GM18861 (cell line): ENCODE measurements around the gene RBP5.

Source experiments
- ATAC-seq: cut with Tn5 transposase; IDR thresholded peaks from one replicate; pipeline ENCODE4 v1.9.1; 2021; ENCODE audit not compliant: unreplicated experiment

Gene RBP5

GRCh38 chr12:7146228-7146627, 17.5 kb upstream of the RBP5 start:
- ATAC-seq, result no peak

- ATAC-seq, result no peak
Observed at GRCh38 chr12:7145671-7146070, 17.0 kb upstream of the RBP5 start.

GRCh38 chr12:7144414-7145120, 15.9 kb upstream of the RBP5 start:
- ATAC-seq, result no peak

GRCh38 chr12:7143564-7143963, 14.9 kb upstream of the RBP5 start:
- ATAC-seq, result no peak

- ATAC-seq, result no peak
Observed at GRCh38 chr12:7142809-7143465, 14.2 kb upstream of the RBP5 start.

GRCh38 chr12:7142056-7142644, 13.5 kb upstream of the RBP5 start:
- ATAC-seq, result no peak

- ATAC-seq, result no peak
Observed at GRCh38 chr12:7141351-7142005, 12.8 kb upstream of the RBP5 start.

- ATAC-seq, result no peak
Observed at GRCh38 chr12:7139200-7139599, 10.5 kb upstream of the RBP5 start.

GRCh38 chr12:7137908-7138307, 9.2 kb upstream of the RBP5 start:
- ATAC-seq, result no peak

GRCh38 chr12:7136676-7137075, 8.0 kb upstream of the RBP5 start:
- no peak for ATAC-seq

GRCh38 chr12:7136071-7136470, 7.4 kb upstream of the RBP5 start:
- no peak for ATAC-seq

- no peak for ATAC-seq
Observed at GRCh38 chr12:7134396-7135166, 5.9 kb upstream of the RBP5 start.

GRCh38 chr12:7131502-7131866, 2.8 kb upstream of the RBP5 start:
- ATAC-seq, result no peak

GRCh38 chr12:7130701-7131501, 2.2 kb upstream of the RBP5 start:
- no peak for ATAC-seq

- peak; percentile 56 for ATAC-seq
Observed at GRCh38 chr12:7129872-7130691, 1.4 kb upstream of the RBP5 start, which contains the start of gene CLSTN3. Gene CLSTN3 (plus strand): TSS chr12:7130371. CDS start chr12:7130649, 278 bp downstream.

GRCh38 chr12:7129287-7129871, 690 bp upstream of the RBP5 start:
- ATAC-seq, result no peak

GRCh38 chr12:7127916-7128626, 618 bp downstream of the RBP5 start:
- no peak for ATAC-seq

- ATAC-seq, result no peak
Observed at GRCh38 chr12:7125632-7126227, 3.0 kb downstream of the RBP5 start.
